ENCODE data around the gene TNS1.

The TNS1 gene

GRCh38 chr2:217951521-217952247 is 51.1 kb downstream of the TNS1 start:
- no peaks in the 10 kb centered on the region for H3K9me3 ChIP-seq (ENCODE audit: control insufficient read depth in 1 of 2, low read length in 2 of 2)
- H3K36me3 ChIP-seq (ENCODE audit: control insufficient read depth in 1 of 2, insufficient read depth in 2 of 2, low read length in 2 of 2): no peaks in the 10 kb centered on the region
- H3K4me3 ChIP-seq (ENCODE audit: low read depth in 1 of 2, low read length in 2 of 2): no peak overlapping the region
- H3K4me1 ChIP-seq (ENCODE audit: control insufficient read depth in 1 of 2, insufficient read depth in 2 of 2, low read length in 2 of 2): peaks cover 38 to 85% of the 10 kb centered on the region in 2 donors
- peak overlapping the region; percentile 61 for H3K27ac ChIP-seq (ENCODE audit: low read length)
- no peaks in the 10 kb centered on the region for H3K27me3 ChIP-seq (ENCODE audit: low read depth, low read length)

GRCh38 chr2:217951091-217951490 is 51.7 kb downstream of the TNS1 start:
- Histone ChIP-seq H3K4me3 (ENCODE audit: low read depth in 1 of 2, low read length in 2 of 2) (peak overlapping the region in 1 of 2 donors; percentile 20), H3K9me3 (ENCODE audit: control insufficient read depth in 1 of 2, low read length in 2 of 2) (no peaks in the 10 kb centered on the region), H3K27me3 (ENCODE audit: low read depth, low read length) (no peaks in the 10 kb centered on the region), H3K27ac (ENCODE audit: low read length) (peak overlapping the region; percentile 61), H3K4me1 (ENCODE audit: control insufficient read depth in 1 of 2, insufficient read depth in 2 of 2, low read length in 2 of 2) (peaks cover 38 to 89% of the 10 kb centered on the region in 2 donors), H3K36me3 (ENCODE audit: control insufficient read depth in 1 of 2, insufficient read depth in 2 of 2, low read length in 2 of 2) (no peaks in the 10 kb centered on the region)

DNA sequence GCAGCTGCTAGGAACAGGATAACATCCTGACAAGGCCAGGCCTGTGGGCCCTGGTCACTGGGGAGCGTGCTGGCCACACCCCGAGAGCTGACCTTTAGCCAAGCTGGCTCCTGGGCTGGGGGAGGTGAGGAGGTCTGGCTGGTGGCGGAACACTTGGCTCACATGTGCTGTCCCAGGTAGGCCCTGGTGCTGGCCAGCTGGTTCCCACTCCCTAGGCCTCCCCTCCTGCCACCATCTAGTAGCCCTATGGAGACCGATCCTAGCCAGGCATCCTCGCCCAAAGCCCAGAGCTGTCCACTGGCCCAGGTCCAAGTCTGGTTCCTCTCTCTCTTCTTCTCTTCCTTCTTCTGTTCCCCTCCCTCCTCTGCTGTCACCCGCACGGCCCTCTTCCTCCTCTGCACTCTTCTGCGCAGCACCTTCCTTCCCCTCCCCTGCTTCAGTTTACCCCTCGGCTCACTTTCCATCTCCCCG is 52.4 kb downstream of the TNS1 start:
- Histone ChIP-seq H3K4me3 (ENCODE audit: low read depth in 1 of 2, low read length in 2 of 2) (peak overlapping the region in 1 of 2 donors; percentile 20), H3K27ac (ENCODE audit: low read length) (no peak overlapping the region), H3K36me3 (ENCODE audit: control insufficient read depth in 1 of 2, insufficient read depth in 2 of 2, low read length in 2 of 2) (no peaks in the 10 kb centered on the region), H3K27me3 (ENCODE audit: low read depth, low read length) (no peaks in the 10 kb centered on the region), H3K4me1 (ENCODE audit: control insufficient read depth in 1 of 2, insufficient read depth in 2 of 2, low read length in 2 of 2) (peaks cover 38 to 96% of the 10 kb centered on the region in 2 donors), H3K9me3 (ENCODE audit: control insufficient read depth in 1 of 2, low read length in 2 of 2) (no peaks in the 10 kb centered on the region)

DNA sequence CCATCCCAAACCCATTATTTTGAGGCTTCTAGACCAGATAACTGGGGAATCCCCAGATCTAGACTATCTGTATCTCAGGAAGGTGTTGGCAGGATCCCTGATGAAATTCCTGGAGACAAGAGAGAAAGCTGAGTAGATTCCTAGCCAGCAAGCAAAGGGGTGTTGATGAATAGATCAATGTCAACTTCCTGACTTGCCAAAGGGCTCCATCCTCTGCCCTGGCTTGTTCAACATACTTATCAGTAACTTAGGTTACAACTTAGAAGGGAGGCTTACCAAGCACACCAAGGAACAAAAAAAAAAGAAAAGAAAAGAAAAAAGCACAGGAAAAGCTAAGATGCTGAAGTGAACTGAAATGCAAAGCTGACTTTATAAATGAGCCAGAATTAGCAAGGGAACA is 53.3 kb downstream of the TNS1 start:
- peak overlapping the region; percentile 14 for H3K27ac ChIP-seq (ENCODE audit: low read length)
- no peaks in the 10 kb centered on the region for H3K36me3 ChIP-seq (ENCODE audit: control insufficient read depth in 1 of 2, insufficient read depth in 2 of 2, low read length in 2 of 2)
- H3K9me3 ChIP-seq (ENCODE audit: control insufficient read depth in 1 of 2, low read length in 2 of 2): no peaks in the 10 kb centered on the region
- H3K27me3 ChIP-seq (ENCODE audit: low read depth, low read length): no peaks in the 10 kb centered on the region
- peaks cover 40 to 97% of the 10 kb centered on the region in 2 donors for H3K4me1 ChIP-seq (ENCODE audit: control insufficient read depth in 1 of 2, insufficient read depth in 2 of 2, low read length in 2 of 2)
- no peak overlapping the region for H3K4me3 ChIP-seq (ENCODE audit: low read depth in 1 of 2, low read length in 2 of 2)

- no peaks in the 10 kb centered on the region for H3K9me3 ChIP-seq (ENCODE audit: control insufficient read depth in 1 of 2, low read length in 2 of 2)
- no peaks in the 10 kb centered on the region for H3K27me3 ChIP-seq (ENCODE audit: low read depth, low read length)
- H3K4me3 ChIP-seq (ENCODE audit: low read depth in 1 of 2, low read length in 2 of 2): no peak overlapping the region
- H3K27ac ChIP-seq (ENCODE audit: low read length): no peak overlapping the region
- H3K36me3 ChIP-seq (ENCODE audit: control insufficient read depth in 1 of 2, insufficient read depth in 2 of 2, low read length in 2 of 2): no peaks in the 10 kb centered on the region
- H3K4me1 ChIP-seq (ENCODE audit: control insufficient read depth in 1 of 2, insufficient read depth in 2 of 2, low read length in 2 of 2): peaks cover 45 to 97% of the 10 kb centered on the region in 2 donors
Measured at GRCh38 chr2:217948897-217949296, 53.9 kb downstream of the TNS1 start.

GRCh38 chr2:217948351-217948791 is 54.4 kb downstream of the TNS1 start:
- Histone ChIP-seq H3K4me3 (ENCODE audit: low read depth in 1 of 2, low read length in 2 of 2) (no peak overlapping the region), H3K27me3 (ENCODE audit: low read depth, low read length) (no peaks in the 10 kb centered on the region), H3K4me1 (ENCODE audit: control insufficient read depth in 1 of 2, insufficient read depth in 2 of 2, low read length in 2 of 2) (peaks cover 41 to 97% of the 10 kb centered on the region in 2 donors), H3K36me3 (ENCODE audit: control insufficient read depth in 1 of 2, insufficient read depth in 2 of 2, low read length in 2 of 2) (no peaks in the 10 kb centered on the region), H3K9me3 (ENCODE audit: control insufficient read depth in 1 of 2, low read length in 2 of 2) (no peaks in the 10 kb centered on the region), H3K27ac (ENCODE audit: low read length) (no peak overlapping the region)

- no peaks in the 10 kb centered on the region for H3K36me3 ChIP-seq (ENCODE audit: control insufficient read depth in 1 of 2, insufficient read depth in 2 of 2, low read length in 2 of 2)
- no peaks in the 10 kb centered on the region for H3K27me3 ChIP-seq (ENCODE audit: low read depth, low read length)
- peaks cover 34 to 97% of the 10 kb centered on the region in 2 donors for H3K4me1 ChIP-seq (ENCODE audit: control insufficient read depth in 1 of 2, insufficient read depth in 2 of 2, low read length in 2 of 2)
- no peak overlapping the region for H3K4me3 ChIP-seq (ENCODE audit: low read depth in 1 of 2, low read length in 2 of 2)
- no peaks in the 10 kb centered on the region for H3K9me3 ChIP-seq (ENCODE audit: control insufficient read depth in 1 of 2, low read length in 2 of 2)
- no peak overlapping the region for H3K27ac ChIP-seq (ENCODE audit: low read length)
Measured at GRCh38 chr2:217947383-217948350, 55.1 kb downstream of the TNS1 start.

DNA sequence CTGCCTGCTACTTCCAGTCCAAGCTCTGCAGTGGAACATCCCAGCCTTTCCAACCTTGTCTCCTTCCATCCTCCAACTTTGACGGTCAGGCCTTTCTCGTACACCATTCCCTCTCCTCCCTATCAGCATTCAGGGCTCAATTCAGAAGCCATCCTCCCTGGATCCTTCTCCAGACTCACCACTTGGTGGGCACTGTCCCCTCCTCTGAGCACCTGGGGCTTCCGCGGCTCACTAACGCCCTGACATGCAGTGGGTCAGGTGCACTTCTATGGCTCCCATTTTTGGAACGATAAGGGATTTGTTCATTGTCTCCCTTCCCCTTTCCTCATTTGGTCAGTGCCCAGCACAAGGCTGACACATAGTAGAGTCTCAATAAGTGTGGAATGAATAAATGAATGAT is 56.7 kb downstream of the TNS1 start:
- Histone ChIP-seq H3K4me3 (ENCODE audit: low read depth in 1 of 2, low read length in 2 of 2) (no peak overlapping the region), H3K36me3 (ENCODE audit: control insufficient read depth in 1 of 2, insufficient read depth in 2 of 2, low read length in 2 of 2) (no peaks in the 10 kb centered on the region), H3K27me3 (ENCODE audit: low read depth, low read length) (no peaks in the 10 kb centered on the region), H3K27ac (ENCODE audit: low read length) (peak overlapping the region; percentile 11), H3K9me3 (ENCODE audit: control insufficient read depth in 1 of 2, low read length in 2 of 2) (no peaks in the 10 kb centered on the region), H3K4me1 (ENCODE audit: control insufficient read depth in 1 of 2, insufficient read depth in 2 of 2, low read length in 2 of 2) (peaks cover 36 to 92% of the 10 kb centered on the region in 2 donors)

GRCh38 chr2:217945530-217945929 is 57.3 kb downstream of the TNS1 start:
- Histone ChIP-seq H3K9me3 (ENCODE audit: control insufficient read depth in 1 of 2, low read length in 2 of 2) (no peaks in the 10 kb centered on the region), H3K4me3 (ENCODE audit: low read depth in 1 of 2, low read length in 2 of 2) (no peak overlapping the region), H3K27ac (ENCODE audit: low read length) (peak overlapping the region; percentile 62), H3K36me3 (ENCODE audit: control insufficient read depth in 1 of 2, insufficient read depth in 2 of 2, low read length in 2 of 2) (no peaks in the 10 kb centered on the region), H3K27me3 (ENCODE audit: low read depth, low read length) (no peaks in the 10 kb centered on the region), H3K4me1 (ENCODE audit: control insufficient read depth in 1 of 2, insufficient read depth in 2 of 2, low read length in 2 of 2) (peaks cover 31 to 92% of the 10 kb centered on the region in 2 donors)

- Histone ChIP-seq H3K4me3 (ENCODE audit: low read depth in 1 of 2, low read length in 2 of 2) (no peak overlapping the region), H3K36me3 (ENCODE audit: control insufficient read depth in 1 of 2, insufficient read depth in 2 of 2, low read length in 2 of 2) (no peaks in the 10 kb centered on the region), H3K9me3 (ENCODE audit: control insufficient read depth in 1 of 2, low read length in 2 of 2) (no peaks in the 10 kb centered on the region), H3K27me3 (ENCODE audit: low read depth, low read length) (no peaks in the 10 kb centered on the region), H3K27ac (ENCODE audit: low read length) (peak overlapping the region; percentile 97), H3K4me1 (ENCODE audit: control insufficient read depth in 1 of 2, insufficient read depth in 2 of 2, low read length in 2 of 2) (peaks cover 27 to 91% of the 10 kb centered on the region in 2 donors)
Measured at GRCh38 chr2:217944923-217945322, 57.9 kb downstream of the TNS1 start.

GRCh38 chr2:217944366-217944765 is 58.4 kb downstream of the TNS1 start:
- H3K4me1 ChIP-seq (ENCODE audit: control insufficient read depth in 1 of 2, insufficient read depth in 2 of 2, low read length in 2 of 2): peaks cover 23 to 90% of the 10 kb centered on the region in 2 donors
- no peaks in the 10 kb centered on the region for H3K9me3 ChIP-seq (ENCODE audit: control insufficient read depth in 1 of 2, low read length in 2 of 2)
- H3K27ac ChIP-seq (ENCODE audit: low read length): peak overlapping the region; percentile 97
- peak overlapping the region in 1 of 2 donors; percentile 83 for H3K4me3 ChIP-seq (ENCODE audit: low read depth in 1 of 2, low read length in 2 of 2)
- H3K36me3 ChIP-seq (ENCODE audit: control insufficient read depth in 1 of 2, insufficient read depth in 2 of 2, low read length in 2 of 2): no peaks in the 10 kb centered on the region
- H3K27me3 ChIP-seq (ENCODE audit: low read depth, low read length): no peaks in the 10 kb centered on the region

Measured in muscle layer of duodenum (tissue), 2 donors.